HG02798 (cell line): ENCODE results near the gene IRX5.

ENCODE experiments used
- ATAC-seq: cut with Tn5 transposase; IDR thresholded peaks from one replicate; pipeline ENCODE4 v1.9.1; 2021; ENCODE audit warnings: mild to moderate bottlenecking; ENCODE audit not compliant: unreplicated experiment, poor library complexity

IRX5 gene

GRCh38 chr16:54944002-54944401 is 13.3 kb downstream of the IRX5 start:
- ATAC-seq: no peak

- no peak for ATAC-seq
Observed at GRCh38 chr16:54945063-54945462, 14.4 kb downstream of the IRX5 start.

DNA sequence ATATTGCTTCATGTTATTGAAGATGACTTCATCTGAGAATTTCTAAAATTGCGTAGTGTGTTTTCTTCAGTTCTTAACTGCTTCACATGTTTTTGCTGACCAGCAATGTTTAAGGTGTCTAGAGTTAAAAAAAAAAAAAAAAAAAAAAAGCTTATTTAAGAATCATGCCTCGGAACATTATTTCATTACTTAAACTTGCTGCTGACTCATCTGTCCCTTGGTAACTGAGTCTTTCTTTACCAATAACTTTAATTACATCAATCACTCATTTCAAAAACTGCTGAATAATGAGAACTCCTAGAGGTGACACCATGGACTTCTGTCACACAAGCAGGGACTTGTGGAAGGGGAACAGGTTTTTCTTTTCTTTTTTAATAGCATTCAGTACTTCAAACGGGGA is 16.2 kb downstream of the IRX5 start:
- ATAC-seq: no peak

GRCh38 chr16:54947616-54948015 is 17.0 kb downstream of the IRX5 start:
- no peak for ATAC-seq

DNA sequence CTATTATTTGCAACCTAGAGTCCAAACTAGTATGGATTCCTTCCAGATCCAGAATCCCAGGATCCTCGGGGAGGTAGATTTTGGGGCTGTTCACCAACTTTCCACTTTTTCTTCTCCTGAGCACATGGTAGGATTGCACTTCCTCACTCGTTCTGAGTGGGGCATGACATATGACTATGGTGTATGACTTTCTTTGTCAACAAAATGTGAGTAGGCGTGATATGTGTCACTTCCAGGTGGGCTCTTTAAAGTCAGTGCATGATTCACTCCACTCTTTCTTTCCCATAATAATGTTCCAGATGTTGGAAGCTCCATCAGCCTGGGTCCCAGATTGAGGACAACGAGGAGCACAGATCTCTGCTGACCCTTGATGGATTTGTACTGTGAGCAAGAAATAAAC is 21.5 kb downstream of the IRX5 start:
- ATAC-seq: no peak

DNA sequence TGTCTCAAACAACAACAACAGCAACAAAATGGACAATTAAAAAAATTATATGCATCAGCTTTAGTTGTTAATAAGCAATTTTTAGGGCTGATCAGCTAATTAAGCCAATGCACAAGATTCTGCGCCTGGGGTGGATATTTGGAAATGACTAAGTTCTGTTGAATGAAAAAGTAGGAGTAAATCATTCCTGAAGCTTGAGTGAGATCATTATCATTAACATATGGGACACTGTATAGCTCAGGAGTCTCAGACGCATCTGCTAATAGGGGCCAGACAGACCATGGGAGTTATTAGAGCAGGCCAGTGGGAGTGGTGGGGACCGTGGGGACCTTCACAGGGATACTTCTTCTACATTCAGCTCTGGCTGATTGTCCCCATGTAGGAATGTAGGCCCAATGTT is 22.8 kb downstream of the IRX5 start:
- ATAC-seq: no peak

GRCh38 chr16:54954220-54954619 is 23.6 kb downstream of the IRX5 start:
- no peak for ATAC-seq

DNA sequence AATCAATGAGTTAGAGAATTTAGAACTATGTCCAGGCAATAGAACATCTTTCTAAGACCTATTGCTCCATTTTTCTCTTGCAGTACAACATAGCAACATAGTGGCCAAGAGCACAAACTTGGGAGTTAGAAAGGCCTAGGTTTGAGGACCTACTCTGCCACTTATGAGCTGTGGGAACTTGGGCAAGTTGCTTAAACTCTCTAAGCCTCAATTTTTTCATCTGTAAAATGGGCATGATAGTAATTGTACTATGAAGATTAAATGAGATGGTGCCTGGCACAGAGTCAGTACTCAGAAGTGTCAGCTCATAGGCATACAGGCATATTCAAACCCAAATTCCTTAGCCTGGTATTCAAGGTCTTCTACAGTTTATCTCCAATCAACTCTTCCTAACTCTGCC is 25.1 kb downstream of the IRX5 start:
- ATAC-seq: no peak

DNA sequence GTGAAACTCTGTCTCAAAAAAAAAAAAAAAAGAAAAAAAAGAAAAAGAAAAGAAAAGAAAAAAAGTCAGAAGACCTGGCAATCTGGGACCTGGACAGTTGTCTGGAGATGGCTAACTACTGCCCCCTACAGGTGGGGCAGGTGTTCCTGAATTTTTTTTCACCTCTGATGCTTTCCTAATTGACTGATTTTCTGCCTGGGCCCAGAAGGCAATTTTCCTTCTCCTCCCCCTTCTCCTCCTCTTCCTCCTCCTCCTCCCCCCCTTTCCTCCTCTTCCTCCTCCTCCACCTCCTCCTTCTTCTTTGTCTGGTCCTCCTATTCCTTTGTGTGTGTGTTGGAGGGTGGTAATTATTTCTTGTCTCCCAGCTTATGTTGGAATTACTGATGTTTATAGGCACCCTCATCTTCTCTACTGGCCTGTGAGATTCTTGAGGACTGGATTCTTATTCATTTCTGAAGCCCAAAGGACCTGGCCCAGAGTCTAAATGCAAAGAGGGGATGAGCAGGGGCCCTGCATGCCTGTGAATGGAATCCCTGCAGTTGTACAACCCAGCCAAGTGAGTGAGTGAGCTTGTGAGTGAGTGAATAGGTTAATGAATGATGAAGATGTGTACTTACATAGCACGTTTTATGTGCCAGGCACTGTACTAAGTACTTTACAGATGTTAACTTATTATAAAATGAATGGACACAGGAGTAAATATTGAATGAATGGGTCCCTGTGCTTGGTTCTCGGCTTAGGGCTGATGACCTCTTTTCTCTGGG is 26.9 kb downstream of the IRX5 start:
- ATAC-seq: no peak

DNA sequence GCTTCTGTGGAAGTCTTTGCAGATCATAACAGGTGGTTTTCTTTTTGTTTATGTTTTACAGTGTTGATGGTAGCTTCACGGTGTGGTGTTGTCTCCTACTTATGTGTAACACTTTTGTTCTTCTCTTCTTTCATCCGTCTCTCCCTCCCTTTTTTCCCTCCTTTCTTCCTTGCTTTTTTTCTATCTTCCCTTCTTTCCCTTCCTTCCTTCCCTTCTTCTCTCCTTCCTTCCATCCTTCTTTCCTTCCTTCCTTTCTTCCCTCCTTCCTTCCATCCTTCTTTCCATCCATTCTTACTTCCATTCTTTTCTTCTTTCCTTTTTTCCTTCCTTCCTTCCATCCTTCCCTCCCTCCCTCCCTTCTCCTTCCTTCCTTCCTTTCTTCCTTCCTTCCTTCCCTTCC is 31.4 kb downstream of the IRX5 start:
- no peak for ATAC-seq

- no peak for ATAC-seq
Observed at GRCh38 chr16:54964239-54964638, 33.6 kb downstream of the IRX5 start.

- no peak for ATAC-seq
Observed at GRCh38 chr16:54965464-54965863, 34.8 kb downstream of the IRX5 start.

DNA sequence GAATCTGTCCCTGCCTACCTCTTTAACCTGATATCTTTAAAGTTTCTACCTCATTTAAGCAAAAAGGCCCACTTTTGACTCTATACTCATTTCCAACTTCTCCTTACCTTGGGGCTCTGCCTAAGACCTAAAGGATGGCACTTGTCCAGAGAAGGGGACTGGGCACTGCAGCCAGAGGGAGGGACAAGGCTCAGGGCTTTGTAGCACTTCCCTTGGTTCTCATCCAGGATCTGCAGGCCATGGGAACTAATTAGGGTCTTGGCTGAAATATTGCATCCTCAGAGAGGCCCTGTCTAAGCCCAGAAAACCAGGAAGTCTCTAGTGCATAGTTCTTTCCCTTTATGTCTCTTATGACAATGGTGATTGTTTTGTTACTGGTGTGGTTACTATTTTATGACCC is 37.3 kb downstream of the IRX5 start:
- no peak for ATAC-seq

GRCh38 chr16:54968784-54969183 is 38.1 kb downstream of the IRX5 start:
- ATAC-seq: no peak

DNA sequence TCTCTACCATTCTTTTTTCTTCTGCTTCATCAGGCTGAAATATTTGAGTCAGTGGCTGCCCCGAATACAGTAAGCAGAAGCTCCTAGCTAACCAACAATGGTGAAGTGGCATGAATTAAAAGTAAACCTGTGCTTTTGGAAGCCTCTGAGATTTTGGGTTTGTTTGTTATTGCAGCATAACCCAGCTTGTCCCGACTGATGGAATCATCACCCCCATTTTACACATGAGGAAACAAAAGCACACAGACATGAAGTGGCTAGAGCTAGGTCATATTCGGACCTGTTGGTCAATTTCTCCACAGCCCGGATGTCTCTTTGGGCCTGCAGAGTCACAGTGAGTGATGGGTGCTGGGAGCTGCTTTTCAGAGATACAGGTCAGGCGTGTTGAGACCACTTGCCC is 39.4 kb downstream of the IRX5 start:
- no peak for ATAC-seq

GRCh38 chr16:54974367-54974766 is 43.7 kb downstream of the IRX5 start:
- no peak for ATAC-seq

- ATAC-seq: no peak
Observed at GRCh38 chr16:54976651-54977200, 46.1 kb downstream of the IRX5 start.

DNA sequence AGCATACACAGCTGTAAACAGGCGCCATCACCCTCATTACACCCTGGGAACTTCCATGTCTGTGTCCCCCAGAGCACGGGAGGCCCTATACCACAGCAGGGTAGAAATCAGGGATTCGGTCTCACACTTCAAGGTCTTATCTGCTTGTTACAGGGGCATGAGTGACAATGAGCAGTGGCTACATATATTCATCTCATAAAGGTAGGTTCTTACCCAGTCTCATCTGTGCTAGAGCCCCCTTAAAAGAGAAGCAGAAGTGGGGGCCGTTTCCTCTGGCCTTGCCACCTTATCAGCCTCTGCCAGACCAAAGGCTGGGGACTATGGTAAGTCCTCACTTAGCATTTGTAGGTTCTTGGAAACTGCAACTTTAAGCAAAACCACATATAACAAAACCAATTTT is 46.5 kb downstream of the IRX5 start:
- ATAC-seq: no peak

GRCh38 chr16:54980821-54981220 is 50.2 kb downstream of the IRX5 start:
- ATAC-seq: no peak
